ENCODE measurements around the gene SLC23A2.

The SLC23A2 gene

GRCh38 chr20:4961746-4962145 lies 39.6 kb downstream of the SLC23A2 start:
- Histone ChIP-seq H3K4me3 (ENCODE audit: low read depth in 1 of 2, low read length in 2 of 2) (no peak overlapping the region), H3K9me3 (ENCODE audit: control insufficient read depth in 1 of 2, low read length in 2 of 2) (no peaks in the 10 kb centered on the region), H3K4me1 (ENCODE audit: control insufficient read depth in 1 of 2, insufficient read depth in 2 of 2, low read length in 2 of 2) (peaks cover 0 to 4% of the 10 kb centered on the region in 2 donors), H3K36me3 (ENCODE audit: control insufficient read depth in 1 of 2, insufficient read depth in 2 of 2, low read length in 2 of 2) (no peaks in the 10 kb centered on the region), H3K27ac (ENCODE audit: low read length) (no peak overlapping the region), H3K27me3 (ENCODE audit: low read depth, low read length) (no peaks in the 10 kb centered on the region)

GRCh38 chr20:4959592-4959991 lies 41.7 kb downstream of the SLC23A2 start:
- Histone ChIP-seq H3K9me3 (ENCODE audit: control insufficient read depth in 1 of 2, low read length in 2 of 2) (no peaks in the 10 kb centered on the region), H3K27ac (ENCODE audit: low read length) (no peak overlapping the region)

GRCh38 chr20:4957939-4958362 lies 43.4 kb downstream of the SLC23A2 start:
- H3K4me1 ChIP-seq (ENCODE audit: control insufficient read depth in 1 of 2, insufficient read depth in 2 of 2, low read length in 2 of 2): peaks cover 0 to 4% of the 10 kb centered on the region in 2 donors
- H3K9me3 ChIP-seq (ENCODE audit: control insufficient read depth in 1 of 2, low read length in 2 of 2): no peaks in the 10 kb centered on the region
- H3K27me3 ChIP-seq (ENCODE audit: low read depth, low read length): no peaks in the 10 kb centered on the region
- no peak overlapping the region for H3K4me3 ChIP-seq (ENCODE audit: low read depth in 1 of 2, low read length in 2 of 2)
- no peaks in the 10 kb centered on the region for H3K36me3 ChIP-seq (ENCODE audit: control insufficient read depth in 1 of 2, insufficient read depth in 2 of 2, low read length in 2 of 2)
- no peak overlapping the region for H3K27ac ChIP-seq (ENCODE audit: low read length)

More at GRCh38 chr20:4959592-4959991, 41.7 kb downstream of the SLC23A2 start:
- H3K4me3 ChIP-seq (ENCODE audit: low read depth in 1 of 2, low read length in 2 of 2): no peak overlapping the region
- H3K4me1 ChIP-seq (ENCODE audit: control insufficient read depth in 1 of 2, insufficient read depth in 2 of 2, low read length in 2 of 2): peaks cover 0 to 4% of the 10 kb centered on the region in 2 donors
- H3K27me3 ChIP-seq (ENCODE audit: low read depth, low read length): no peaks in the 10 kb centered on the region
- no peaks in the 10 kb centered on the region for H3K36me3 ChIP-seq (ENCODE audit: control insufficient read depth in 1 of 2, insufficient read depth in 2 of 2, low read length in 2 of 2)

- Histone ChIP-seq H3K4me1 (ENCODE audit: control insufficient read depth in 1 of 2, insufficient read depth in 2 of 2, low read length in 2 of 2) (peaks cover 1% of the 10 kb centered on the region in 2 donors), H3K4me3 (ENCODE audit: low read depth in 1 of 2, low read length in 2 of 2) (no peak overlapping the region), H3K36me3 (ENCODE audit: control insufficient read depth in 1 of 2, insufficient read depth in 2 of 2, low read length in 2 of 2) (no peaks in the 10 kb centered on the region), H3K27ac (ENCODE audit: low read length) (no peak overlapping the region), H3K27me3 (ENCODE audit: low read depth, low read length) (no peaks in the 10 kb centered on the region), H3K9me3 (ENCODE audit: control insufficient read depth in 1 of 2, low read length in 2 of 2) (no peaks in the 10 kb centered on the region)
Observed at GRCh38 chr20:4957187-4957586, 44.1 kb downstream of the SLC23A2 start.

- no peak overlapping the region for H3K4me3 ChIP-seq (ENCODE audit: low read depth in 1 of 2, low read length in 2 of 2)
- no peaks in the 10 kb centered on the region for H3K36me3 ChIP-seq (ENCODE audit: control insufficient read depth in 1 of 2, insufficient read depth in 2 of 2, low read length in 2 of 2)
- no peaks in the 10 kb centered on the region for H3K27me3 ChIP-seq (ENCODE audit: low read depth, low read length)
- H3K4me1 ChIP-seq (ENCODE audit: control insufficient read depth in 1 of 2, insufficient read depth in 2 of 2, low read length in 2 of 2): peaks cover 2 to 3% of the 10 kb centered on the region in 2 donors
- no peak overlapping the region for H3K27ac ChIP-seq (ENCODE audit: low read length)
- H3K9me3 ChIP-seq (ENCODE audit: control insufficient read depth in 1 of 2, low read length in 2 of 2): no peaks in the 10 kb centered on the region
Observed at GRCh38 chr20:4956200-4956810, 45.0 kb downstream of the SLC23A2 start.

GRCh38 chr20:4953881-4954280 lies 47.4 kb downstream of the SLC23A2 start:
- Histone ChIP-seq H3K9me3 (ENCODE audit: control insufficient read depth in 1 of 2, low read length in 2 of 2) (no peaks in the 10 kb centered on the region), H3K36me3 (ENCODE audit: control insufficient read depth in 1 of 2, insufficient read depth in 2 of 2, low read length in 2 of 2) (no peaks in the 10 kb centered on the region), H3K27ac (ENCODE audit: low read length) (no peak overlapping the region), H3K4me3 (ENCODE audit: low read depth in 1 of 2, low read length in 2 of 2) (no peak overlapping the region), H3K4me1 (ENCODE audit: control insufficient read depth in 1 of 2, insufficient read depth in 2 of 2, low read length in 2 of 2) (peaks cover 14 to 19% of the 10 kb centered on the region in 2 donors), H3K27me3 (ENCODE audit: low read depth, low read length) (no peaks in the 10 kb centered on the region)

- no peak overlapping the region for H3K27ac ChIP-seq (ENCODE audit: low read length)
- no peaks in the 10 kb centered on the region for H3K36me3 ChIP-seq (ENCODE audit: control insufficient read depth in 1 of 2, insufficient read depth in 2 of 2, low read length in 2 of 2)
- H3K4me1 ChIP-seq (ENCODE audit: control insufficient read depth in 1 of 2, insufficient read depth in 2 of 2, low read length in 2 of 2): peaks cover 14 to 29% of the 10 kb centered on the region in 2 donors
Observed at GRCh38 chr20:4952229-4952628, 49.1 kb downstream of the SLC23A2 start.

GRCh38 chr20:4951299-4951698 lies 50.0 kb downstream of the SLC23A2 start:
- Histone ChIP-seq H3K27me3 (ENCODE audit: low read depth, low read length) (no peaks in the 10 kb centered on the region), H3K4me1 (ENCODE audit: control insufficient read depth in 1 of 2, insufficient read depth in 2 of 2, low read length in 2 of 2) (peaks cover 14 to 33% of the 10 kb centered on the region in 2 donors)

More at GRCh38 chr20:4952229-4952628, 49.1 kb downstream of the SLC23A2 start:
- no peaks in the 10 kb centered on the region for H3K9me3 ChIP-seq (ENCODE audit: control insufficient read depth in 1 of 2, low read length in 2 of 2)
- H3K27me3 ChIP-seq (ENCODE audit: low read depth, low read length): no peaks in the 10 kb centered on the region
- H3K4me3 ChIP-seq (ENCODE audit: low read depth in 1 of 2, low read length in 2 of 2): no peak overlapping the region

GRCh38 chr20:4950841-4951240 lies 50.5 kb downstream of the SLC23A2 start:
- H3K4me3 ChIP-seq (ENCODE audit: low read depth in 1 of 2, low read length in 2 of 2): no peak overlapping the region
- H3K27ac ChIP-seq (ENCODE audit: low read length): peak overlapping the region; percentile 58
- no peaks in the 10 kb centered on the region for H3K9me3 ChIP-seq (ENCODE audit: control insufficient read depth in 1 of 2, low read length in 2 of 2)
- H3K36me3 ChIP-seq (ENCODE audit: control insufficient read depth in 1 of 2, insufficient read depth in 2 of 2, low read length in 2 of 2): no peaks in the 10 kb centered on the region
- peaks cover 14 to 37% of the 10 kb centered on the region in 2 donors for H3K4me1 ChIP-seq (ENCODE audit: control insufficient read depth in 1 of 2, insufficient read depth in 2 of 2, low read length in 2 of 2)
- no peaks in the 10 kb centered on the region for H3K27me3 ChIP-seq (ENCODE audit: low read depth, low read length)

More at GRCh38 chr20:4951299-4951698, 50.0 kb downstream of the SLC23A2 start:
- H3K27ac ChIP-seq (ENCODE audit: low read length): peak overlapping the region; percentile 58
- H3K36me3 ChIP-seq (ENCODE audit: control insufficient read depth in 1 of 2, insufficient read depth in 2 of 2, low read length in 2 of 2): no peaks in the 10 kb centered on the region
- no peaks in the 10 kb centered on the region for H3K9me3 ChIP-seq (ENCODE audit: control insufficient read depth in 1 of 2, low read length in 2 of 2)
- H3K4me3 ChIP-seq (ENCODE audit: low read depth in 1 of 2, low read length in 2 of 2): no peak overlapping the region

- H3K27ac ChIP-seq (ENCODE audit: low read length): peak overlapping the region; percentile 58
- no peaks in the 10 kb centered on the region for H3K36me3 ChIP-seq (ENCODE audit: control insufficient read depth in 1 of 2, insufficient read depth in 2 of 2, low read length in 2 of 2)
- H3K4me3 ChIP-seq (ENCODE audit: low read depth in 1 of 2, low read length in 2 of 2): no peak overlapping the region
- no peaks in the 10 kb centered on the region for H3K27me3 ChIP-seq (ENCODE audit: low read depth, low read length)
- peaks cover 14 to 41% of the 10 kb centered on the region in 2 donors for H3K4me1 ChIP-seq (ENCODE audit: control insufficient read depth in 1 of 2, insufficient read depth in 2 of 2, low read length in 2 of 2)
- no peaks in the 10 kb centered on the region for H3K9me3 ChIP-seq (ENCODE audit: control insufficient read depth in 1 of 2, low read length in 2 of 2)
Observed at GRCh38 chr20:4950437-4950836, 50.9 kb downstream of the SLC23A2 start.

GRCh38 chr20:4949833-4950178 lies 51.5 kb downstream of the SLC23A2 start:
- no peaks in the 10 kb centered on the region for H3K36me3 ChIP-seq (ENCODE audit: control insufficient read depth in 1 of 2, insufficient read depth in 2 of 2, low read length in 2 of 2)
- H3K27me3 ChIP-seq (ENCODE audit: low read depth, low read length): no peaks in the 10 kb centered on the region
- H3K27ac ChIP-seq (ENCODE audit: low read length): no peak overlapping the region
- H3K4me1 ChIP-seq (ENCODE audit: control insufficient read depth in 1 of 2, insufficient read depth in 2 of 2, low read length in 2 of 2): peaks cover 14 to 41% of the 10 kb centered on the region in 2 donors
- H3K4me3 ChIP-seq (ENCODE audit: low read depth in 1 of 2, low read length in 2 of 2): no peak overlapping the region
- H3K9me3 ChIP-seq (ENCODE audit: control insufficient read depth in 1 of 2, low read length in 2 of 2): no peaks in the 10 kb centered on the region

Data from muscle layer of duodenum (tissue), 2 donors.